Testis (tissue), 3 donors: ENCODE measurements around the gene NRL. TPM values are rescaled to one million over a fixed set of nuclear protein-coding genes. Genes with fewer than 3 reads are reported as not detected.
A peak's percentile ranks its signal among the peaks of the same experiment; 100 is the strongest.

ENCODE experiments used
- DNase-seq: peaks from one replicate; pipeline ENCODE4 v3.0.0-alpha.2; 2019
- H3K27ac ChIP-seq, 2 donors: fragments of 200-600 bp; sonication (generic); one replicate each; pipeline ENCODE4 v1.5.1; 2019
- H3K27me3 ChIP-seq: fragments of 200-600 bp; sonication (generic); one replicate; pipeline ENCODE4 v1.5.1; 2019
- H3K36me3 ChIP-seq: fragments of 200-600 bp; sonication (generic); one replicate; pipeline ENCODE4 v1.5.1; 2017; ENCODE audit warnings: low read depth; ENCODE audit errors: missing control alignments
- H3K4me1 ChIP-seq: fragments of 200-600 bp; sonication (generic); one replicate; pipeline ENCODE4 v1.5.1; 2019
- H3K4me3 ChIP-seq, 2 donors: fragments of 200-600 bp; sonication (generic); one replicate each; pipeline ENCODE4 v1.5.1; 2017 to 2019
- H3K9me3 ChIP-seq: fragments of 200-600 bp; sonication (generic); one replicate; pipeline ENCODE4 v1.5.1; 2017
- CTCF ChIP-seq, 3 experiments: fragments of 450-650 bp in 2 of 3; fragments of 200-600 bp in 1 of 3; sonication (generic) in 1 of 3; IDR thresholded peaks; one replicate each; pipeline ENCODE4 v1.5.1; 2016 to 2019; ENCODE audit warnings: antibody characterized with exemption in 3 of 3, mild to moderate bottlenecking in 2 of 3, moderate library complexity in 1 of 3
- POLR2A ChIP-seq: fragments of 450-650 bp; IDR thresholded peaks from one replicate; pipeline ENCODE4 v1.6.1; 2017; ENCODE audit warnings: antibody characterized with exemption, mild to moderate bottlenecking, moderate library complexity
- WGBS, 2 donors: methylation state at CpG; one replicate each; pipeline ENCODE4 v1.1.5; 2018; 5-methylcytosine and 5-hydroxymethylcytosine counted together
- intact Hi-C: fragments of 100-400 bp; cut with DNase I; formaldehyde crosslinking; loops from one replicate; pipeline ENCODE4 v1.15.1; 2023; ENCODE audit warnings: low total_unique reads
- polyA plus RNA-seq: library from polyadenylated mRNA; stranded (reverse); fragments of 350-450 nt; fragmentation: Illumina TruSeq; extraction: RNeasy Lipid Tissue Mini Kit (QIAGEN cat#74804); gene quantifications from one replicate; pipeline ENCODE4 v1.2.3, GENCODE V29; 2014; ENCODE audit warnings: low read depth, low replicate concordance; ENCODE audit not compliant: insufficient read depth
- total RNA-seq, 2 donors: library from RNA; depleted of rRNA; stranded (reverse); fragments of >200 nt; gene quantifications; one replicate each; pipeline ENCODE4 v1.2.3, GENCODE V29; 2016

Gene NRL
- total and polyA plus RNA-seq, 3 donors from 2014 or later: 6.6 to 8.3 (median 8.2) TPM

GRCh38 chr14:24117179-24117578, 2.4 kb upstream of the NRL start:
- no peaks in the 10 kb centered on the region for H3K36me3 ChIP-seq
- WGBS, 2 donors: 88 to 94% methylated on average over 6 of the region's 6 CpGs
- intact Hi-C loops: no loop called here

GRCh38 chr14:24116128-24116814, 1.5 kb upstream of the NRL start:
- WGBS, 2 donors: 75 to 92% methylated on average over 6 of the region's 6 CpGs
- TF ChIP-seq POLR2A (no peak), CTCF (IDR thresholded peaks at IDR 0.05) (no peak)
- Histone ChIP-seq H3K36me3 (no peaks in the 10 kb centered on the region), H3K4me1 (peaks cover 9% of the 10 kb centered on the region), H3K9me3 (no peaks in the 10 kb centered on the region), H3K4me3 (peak overlapping the region in 1 of 2 donors; percentile 68), H3K27ac (no peak overlapping the region), H3K27me3 (no peaks in the 10 kb centered on the region)
- DNase-seq: no peak
- intact Hi-C loops: no loop called here

More at GRCh38 chr14:24117179-24117578, 2.4 kb upstream of the NRL start:
- H3K27me3 ChIP-seq: no peaks in the 10 kb centered on the region
- TF ChIP-seq POLR2A: no peak
- no peak for TF ChIP-seq CTCF (IDR thresholded peaks at IDR 0.05)
- no peaks in the 10 kb centered on the region for H3K9me3 ChIP-seq
- DNase-seq: no peak
- no peak overlapping the region for H3K27ac ChIP-seq
- H3K4me3 ChIP-seq: no peak overlapping the region
- H3K4me1 ChIP-seq: peaks cover 9% of the 10 kb centered on the region

- Histone ChIP-seq H3K27me3 (no peaks in the 10 kb centered on the region), H3K4me1 (peaks cover 9% of the 10 kb centered on the region), H3K27ac (peak overlapping the region; percentile 99 to 100), H3K4me3 (peak overlapping the region; percentile 68 to 76), H3K9me3 (no peaks in the 10 kb centered on the region), H3K36me3 (no peaks in the 10 kb centered on the region)
- DNase-seq: no peak
- no peak for TF ChIP-seq CTCF (IDR thresholded peaks at IDR 0.05)
- no peak for TF ChIP-seq POLR2A
- intact Hi-C loops: no loop called here
- 3 to 4% methylated on average over 5 to 14 of the region's 14 CpGs for WGBS, 2 donors
These were observed 826 bp upstream of the NRL start for GRCh38 chr14:24115422-24116127.

- DNase-seq: peak; percentile 88
- WGBS, 2 donors: 0 to 1% methylated on average over 24 to 42 of the region's 42 CpGs
- Histone ChIP-seq H3K36me3 (no peaks in the 10 kb centered on the region), H3K27ac (peak overlapping the region; percentile 99 to 100), H3K9me3 (no peaks in the 10 kb centered on the region), H3K4me3 (peak overlapping the region; percentile 68 to 76), H3K27me3 (no peaks in the 10 kb centered on the region), H3K4me1 (peaks cover 9% of the 10 kb centered on the region)
- TF ChIP-seq CTCF (IDR thresholded peaks at IDR 0.05) (peak in 1 of 3 experiments; percentile 9), POLR2A (no peak)
- intact Hi-C loops: no loop called here
These were observed 783 bp downstream of the NRL start for GRCh38 chr14:24113801-24114531.
